ENCODE results near the gene GCGR.

GRCh38 chr17:81828656-81829055 is 24.7 kb downstream of the GCGR start:
- no peak for TF ChIP-seq CTCF (IDR thresholded peaks at IDR 0.05)
- TF ChIP-seq EZH2 (IDR thresholded peaks at IDR 0.05) = no peak
- TF ChIP-seq EZH2phosphoT487 (IDR thresholded peaks at IDR 0.05) = no peak
